Mesothelial cell of epicardium (in vitro differentiated cells): ENCODE measurements around the gene IKZF2. TPM values are rescaled to one million over a fixed set of nuclear protein-coding genes. Genes with fewer than 3 reads are reported as not detected.
"Not testable (repeated sequence)": the region's sequence is repeated elsewhere in the genome, so short reads cannot be mapped to it uniquely, and the experiment has no call there.

ENCODE experiments used
- DNase-seq, 2 experiments: peaks; one replicate each; pipeline ENCODE4 v3.0.0; 2021; ENCODE audit warnings: low spot score in 2 of 2; ENCODE audit not compliant: unreplicated experiment in 2 of 2
- H3K27ac Mint-ChIP-seq: 2 replicates; pipeline ENCODE4 v1.8.0; 2021; ENCODE audit warnings: mixed read lengths
- H3K27me3 Mint-ChIP-seq: 2 replicates; pipeline ENCODE4 v1.8.0; 2021; ENCODE audit warnings: low read depth, mixed read lengths
- H3K36me3 Mint-ChIP-seq: 2 replicates; pipeline ENCODE4 v1.8.0; 2021; ENCODE audit warnings: mixed read lengths
- H3K4me1 Mint-ChIP-seq: 2 replicates; pipeline ENCODE4 v1.8.0; 2021; ENCODE audit warnings: mixed read lengths
- H3K4me3 Mint-ChIP-seq: 2 replicates; pipeline ENCODE4 v1.8.0; 2021; ENCODE audit warnings: mild to moderate bottlenecking, moderate library complexity, mixed read lengths
- H3K9me3 Mint-ChIP-seq: 2 replicates; pipeline ENCODE4 v1.8.0; 2021; ENCODE audit warnings: mixed read lengths
- CTCF ChIP-seq: fragments of 200-600 bp; sonication (generic); IDR thresholded peaks from one replicate; pipeline ENCODE4 v1.5.0; 2021; ENCODE audit warnings: antibody characterized with exemption; ENCODE audit not compliant: unreplicated experiment
- total RNA-seq: library from RNA; stranded (reverse); gene quantifications from 3 replicates; pipeline ENCODE4 v1.2.1, GENCODE V29; 2021

The IKZF2 gene
- total RNA-seq, 1 donor from 2014 or later: 44.8 TPM

- TF ChIP-seq CTCF: no peak
- no peak for DNase-seq
- peaks cover 7% of the 10 kb centered on the region for H3K4me1 Mint-ChIP-seq
- H3K36me3 Mint-ChIP-seq: peaks cover 13% of the 10 kb centered on the region
- H3K9me3 Mint-ChIP-seq: peaks cover 5% of the 10 kb centered on the region
- H3K27me3 Mint-ChIP-seq: no peaks in the 10 kb centered on the region
- H3K27ac Mint-ChIP-seq: peak overlapping the region; percentile 1
- no peak overlapping the region for H3K4me3 Mint-ChIP-seq
These were observed 129.2 kb downstream of the IKZF2 start for GRCh38 chr2:213021971-213022899.

- not testable (repeated sequence) for H3K4me3 Mint-ChIP-seq, H3K27me3 Mint-ChIP-seq, H3K4me1 Mint-ChIP-seq, H3K27ac Mint-ChIP-seq, H3K9me3 Mint-ChIP-seq, DNase-seq
- H3K36me3 Mint-ChIP-seq: peaks cover 15% of the 10 kb centered on the region
These were observed 130.5 kb downstream of the IKZF2 start for GRCh38 chr2:213020913-213021312.

- H3K4me3 Mint-ChIP-seq: no peak overlapping the region
- peaks cover 7% of the 10 kb centered on the region for H3K4me1 Mint-ChIP-seq
- peaks cover 15% of the 10 kb centered on the region for H3K36me3 Mint-ChIP-seq
- TF ChIP-seq CTCF: no peak
- no peak overlapping the region for H3K27ac Mint-ChIP-seq
- H3K27me3 Mint-ChIP-seq: no peaks in the 10 kb centered on the region
- peaks cover 5% of the 10 kb centered on the region for H3K9me3 Mint-ChIP-seq
- DNase-seq: no peak
These were observed 131.1 kb downstream of the IKZF2 start for GRCh38 chr2:213020268-213020667.

GRCh38 chr2:213019368-213019767 lies 132.0 kb downstream of the IKZF2 start:
- Mint-ChIP-seq H3K4me3 (no peak overlapping the region), H3K27me3 (no peaks in the 10 kb centered on the region), H3K27ac (no peak overlapping the region), H3K36me3 (peaks cover 15% of the 10 kb centered on the region), H3K9me3 (peaks cover 5% of the 10 kb centered on the region), H3K4me1 (peaks cover 13% of the 10 kb centered on the region)
- no peak for DNase-seq
- TF ChIP-seq CTCF: no peak

GRCh38 chr2:213018340-213018901 lies 133.0 kb downstream of the IKZF2 start:
- Mint-ChIP-seq H3K4me3 (no peak overlapping the region), H3K36me3 (peaks cover 15% of the 10 kb centered on the region), H3K4me1 (peaks cover 14% of the 10 kb centered on the region), H3K27me3 (no peaks in the 10 kb centered on the region), H3K9me3 (peaks cover 5% of the 10 kb centered on the region), H3K27ac (no peak overlapping the region)
- DNase-seq: no peak
- TF ChIP-seq CTCF: no peak

- Mint-ChIP-seq H3K4me3 (no peak overlapping the region), H3K36me3 (peaks cover 15% of the 10 kb centered on the region), H3K27me3 (no peaks in the 10 kb centered on the region), H3K4me1 (peaks cover 13% of the 10 kb centered on the region), H3K9me3 (peaks cover 5% of the 10 kb centered on the region), H3K27ac (no peak overlapping the region)
- no peak for DNase-seq
- no peak for TF ChIP-seq CTCF
These were observed 134.0 kb downstream of the IKZF2 start for GRCh38 chr2:213017404-213017803.
